Endothelial cell of umbilical vein (primary cell): ENCODE data around the gene DGCR2. TPM values are rescaled to one million over a fixed set of nuclear protein-coding genes. Genes with fewer than 3 reads are reported as not detected.

Experiments
- BruUV-seq: library from RNA; stranded (reverse); fragments of 400-500 nt; replicated peaks from 2 replicates; lab custom pipeline; 2021; lab: Mats Ljungman, UMichigan
- CTCF ChIA-PET: fragments of 300-600, 350-600 bp; sonication (Branson Sonifier 250); formaldehyde crosslinking; loops from one replicate; lab custom pipeline; 2021; ENCODE audit warnings: antibody characterized with exemption, inconsistent platforms; lab: Charles Lee
- POLR2A ChIA-PET: fragments of 300-600, 350-600 bp; sonication (Branson Sonifier 250); formaldehyde crosslinking; loops from one replicate; lab custom pipeline; 2021; ENCODE audit warnings: antibody characterized with exemption, inconsistent platforms; lab: Charles Lee
- DNase-seq: peaks from one replicate; pipeline ENCODE4 v3.0.0-alpha.2; 2011; ENCODE audit warnings: low read depth, low spot score
- FAIRE-seq: peaks from 2 replicates; lab custom pipeline; 2011; peaks lifted over from hg19 to GRCh38; lab: Jason Lieb, UNC
- H2AFZ ChIP-seq: 2 replicates; pipeline ENCODE4 v1.6.0; 2012; ENCODE audit warnings: low read depth, low read length, control low read depth, inconsistent platforms
- H3K27ac ChIP-seq: 2 replicates; pipeline ENCODE4 v1.5.1; 2011; ENCODE audit warnings: low read depth, mild to moderate bottlenecking, control low read depth, low read length, moderate library complexity; ENCODE audit not compliant: insufficient read depth
- H3K27me3 ChIP-seq, 2 experiments: 2 replicates each; pipeline versions ENCODE4 v1.6.0 to v1.6.1; 2011; ENCODE audit warnings: low read length in 2 of 2, mixed read lengths in 1 of 2; ENCODE audit not compliant: control insufficient read depth in 2 of 2, insufficient read depth in 2 of 2
- H3K36me3 ChIP-seq, 2 experiments: 2 replicates in 1 of 2; 3 replicates in 1 of 2; pipeline ENCODE4 v1.5.1; 2011; ENCODE audit warnings: low read length in 2 of 2, mild to moderate bottlenecking in 1 of 2, moderate library complexity in 1 of 2; ENCODE audit not compliant: control insufficient read depth in 2 of 2, insufficient read depth in 2 of 2; ENCODE audit errors: extremely low read depth in 1 of 2
- H3K4me1 ChIP-seq: 3 replicates; pipeline ENCODE4 v1.5.1; 2011; ENCODE audit warnings: mild to moderate bottlenecking, low read length; ENCODE audit not compliant: control insufficient read depth, insufficient read depth; ENCODE audit errors: extremely low read depth
- H3K4me2 ChIP-seq: 2 replicates; pipeline ENCODE4 v1.6.1; 2011; ENCODE audit warnings: low read length, control low read depth, mixed read lengths; ENCODE audit not compliant: insufficient read depth
- H3K4me3 ChIP-seq, 3 experiments: fragments of 200-600 bp in 1 of 3; sonication (generic), shearing (Covaris generic) in 1 of 3; replicated peaks in 1 of 3; 2 replicates each; pipeline ENCODE4 v1.5.1; 2011 to 2016; ENCODE audit warnings: control low read depth in 3 of 3, low read length in 3 of 3, mild to moderate bottlenecking in 2 of 3, inconsistent platforms in 1 of 3, low read depth in 1 of 3, moderate library complexity in 1 of 3; ENCODE audit not compliant: insufficient read depth in 1 of 3
- H3K79me2 ChIP-seq: 2 replicates; pipeline ENCODE4 v1.6.0; 2012; ENCODE audit warnings: low read length, inconsistent platforms; ENCODE audit not compliant: control insufficient read depth, insufficient read depth
- H3K9ac ChIP-seq: replicated peaks from 2 replicates; pipeline ENCODE3; 2011; ENCODE audit warnings: low read length, control low read depth; ENCODE audit not compliant: insufficient read depth; ENCODE audit errors: extremely low read depth
- H3K9me1 ChIP-seq: replicated peaks from 3 replicates; pipeline ENCODE4 v1.6.0; 2011; ENCODE audit warnings: mild to moderate bottlenecking, low read length; ENCODE audit not compliant: control insufficient read depth, insufficient read depth; ENCODE audit errors: extremely low read depth
- H3K9me3 ChIP-seq: replicated peaks from 2 replicates; pipeline ENCODE4 v1.5.1; 2012; ENCODE audit warnings: low read length, inconsistent platforms; ENCODE audit not compliant: control insufficient read depth, insufficient read depth
- H4K20me1 ChIP-seq: replicated peaks from 2 replicates; pipeline ENCODE3; 2011; ENCODE audit warnings: mild to moderate bottlenecking, low read length; ENCODE audit not compliant: control insufficient read depth, insufficient read depth; ENCODE audit errors: extremely low read depth
- CTCF ChIP-seq, 2 donors: IDR thresholded peaks; 1 replicate in 1 of 2; 2 replicates in 1 of 2; pipeline ENCODE4 v1.5.1; 2011; ENCODE audit warnings: low read length in 2 of 2, mild to moderate bottlenecking in 2 of 2, moderate library complexity in 2 of 2, control low read depth in 1 of 2, inconsistent platforms in 1 of 2, low read depth in 1 of 2; ENCODE audit not compliant: insufficient read depth in 1 of 2; ENCODE audit errors: extremely low read depth in 1 of 2
- EZH2 ChIP-seq: IDR thresholded peaks from 2 replicates; pipeline ENCODE4 v1.6.1; 2012; ENCODE audit warnings: borderline replicate concordance, low read depth, mild to moderate bottlenecking, moderate library complexity, low read length, inconsistent platforms; ENCODE audit not compliant: severe bottlenecking
- GATA2 ChIP-seq: IDR thresholded peaks from 2 replicates; pipeline ENCODE4 v1.7.0; 2011; ENCODE audit warnings: low read depth, mild to moderate bottlenecking, moderate library complexity, mixed read lengths, low read length; ENCODE audit not compliant: insufficient read length, insufficient read depth
- JUN ChIP-seq: IDR thresholded peaks from 2 replicates; pipeline ENCODE4 v1.6.1; 2011; ENCODE audit warnings: borderline replicate concordance, low read depth; ENCODE audit not compliant: insufficient read length, insufficient read depth
- MAX ChIP-seq: IDR thresholded peaks from 2 replicates; pipeline ENCODE4 v1.6.1; 2011; ENCODE audit not compliant: insufficient read depth, insufficient read length
- MYC ChIP-seq: IDR thresholded peaks from one replicate; pipeline ENCODE4 v1.6.1; 2011; ENCODE audit warnings: mild to moderate bottlenecking, low read depth, low read length
- POLR2A ChIP-seq: IDR thresholded peaks from 2 replicates; pipeline ENCODE4 v1.6.1; 2012; ENCODE audit warnings: low read depth, mild to moderate bottlenecking, control low read depth, low read length
- POLR2AphosphoS5 ChIP-seq: IDR thresholded peaks from 2 replicates; pipeline ENCODE4 v1.6.1; 2012; ENCODE audit warnings: low read depth, mild to moderate bottlenecking, control low read depth, low read length, moderate library complexity; ENCODE audit not compliant: insufficient read depth
- dilution Hi-C: fragments of 300-500 bp; cut with MboI; formaldehyde crosslinking; loops from one replicate; pipeline ENCODE4 v1.15.0; 2019; ENCODE audit warnings: low sequenced_read_pairs; ENCODE audit not compliant: extremely low pct_ligation_motif_present
- intact Hi-C: fragments of 100-400 bp; cut with micrococcal nuclease; formaldehyde crosslinking; loops from one replicate; pipeline ENCODE4 v1.10.0; 2022
- polyA plus RNA-seq, 4 experiments: library from polyadenylated mRNA; depleted of rRNA in 3 of 4; stranded (reverse) in 3 of 4; unstranded in 1 of 4; fragments of >200 nt; gene quantifications; 2 replicates each; pipeline versions ENCODE4 v1.2.1 to v1.2.3, GENCODE V29; 2011 to 2012; ENCODE audit warnings: missing spikeins in 1 of 4
- total RNA-seq: library from RNA; stranded (reverse); gene quantifications from 2 replicates; pipeline ENCODE4 v1.2.3, GENCODE V29; 2021

Gene DGCR2
- total and polyA plus RNA-seq, 2 donors (not counting 3 experiments of a cell fraction or from before 2014, with no cell fraction given): 44.8 to 51.2 TPM

GRCh38 chr22:19103880-19104821 is 18.1 kb downstream of the DGCR2 start:
- Histone ChIP-seq H3K9me3 (no peaks in the 10 kb centered on the region), H3K9me1 (no peaks in the 10 kb centered on the region), H3K27ac (no peak overlapping the region), H3K4me1 (no peaks in the 10 kb centered on the region), H3K27me3 (no peaks in the 10 kb centered on the region), H3K36me3 (no peaks in the 10 kb centered on the region), H3K79me2 (peaks cover 53% of the 10 kb centered on the region), H4K20me1 (peaks cover 3% of the 10 kb centered on the region), H2AFZ (no peak overlapping the region), H3K9ac (no peak overlapping the region), H3K4me3 (no peak overlapping the region), H3K4me2 (no peak overlapping the region)
- CTCF ChIA-PET: no interaction called here
- intact Hi-C loops (no loop called here), dilution Hi-C loops (no loop called here)
- FAIRE-seq: no peak
- DNase-seq: no peak
- POLR2A ChIA-PET: no interaction called here
- BruUV-seq: no TSS peak
- no peak for TF ChIP-seq EZH2
- TF ChIP-seq MYC: no peak
- no peak for TF ChIP-seq MAX
- TF ChIP-seq POLR2AphosphoS5: no peak
- TF ChIP-seq CTCF (IDR thresholded peaks at IDR 0.05; ENCODE audit: extremely low read depth in 1 of 2, insufficient read depth in 1 of 2, low read depth in 1 of 2, low read length in 2 of 2): no peak
- TF ChIP-seq GATA2: no peak
- TF ChIP-seq POLR2A: no peak
- no peak for TF ChIP-seq JUN
